ENCODE measurements around the gene CTBP1.

CTBP1 gene

GRCh38 chr4:1232661-1233621, 16.0 kb downstream of the CTBP1 start:
- DNase-seq (ENCODE audit: extremely low spot score): no peak
- no peak for TF ChIP-seq CTCF (IDR thresholded peaks at IDR 0.05; ENCODE audit: control extremely low read depth, extremely low read depth, low read depth, missing control alignments)
- ChIA-PET CTCF (interaction anchor here (1.6 kb wide), 1 partner anchor 66 kb away, joined by 4 read pairs; no protein-coding TSS in a partner anchor), POLR2A (no interaction called here)

- ChIA-PET CTCF (no interaction called here), POLR2A (no interaction called here)
- DNase-seq (ENCODE audit: extremely low spot score): no peak
- TF ChIP-seq CTCF (IDR thresholded peaks at IDR 0.05; ENCODE audit: control extremely low read depth, extremely low read depth, low read depth, missing control alignments): no peak
Measured at GRCh38 chr4:1231637-1232360, 17.1 kb downstream of the CTBP1 start.

GRCh38 chr4:1230971-1231636, 17.8 kb downstream of the CTBP1 start:
- POLR2A ChIA-PET: no interaction called here
- no peak for TF ChIP-seq CTCF (IDR thresholded peaks at IDR 0.05; ENCODE audit: control extremely low read depth, extremely low read depth, low read depth, missing control alignments)
- CTCF ChIA-PET: no interaction called here
- DNase-seq (ENCODE audit: extremely low spot score): no peak

DNA sequence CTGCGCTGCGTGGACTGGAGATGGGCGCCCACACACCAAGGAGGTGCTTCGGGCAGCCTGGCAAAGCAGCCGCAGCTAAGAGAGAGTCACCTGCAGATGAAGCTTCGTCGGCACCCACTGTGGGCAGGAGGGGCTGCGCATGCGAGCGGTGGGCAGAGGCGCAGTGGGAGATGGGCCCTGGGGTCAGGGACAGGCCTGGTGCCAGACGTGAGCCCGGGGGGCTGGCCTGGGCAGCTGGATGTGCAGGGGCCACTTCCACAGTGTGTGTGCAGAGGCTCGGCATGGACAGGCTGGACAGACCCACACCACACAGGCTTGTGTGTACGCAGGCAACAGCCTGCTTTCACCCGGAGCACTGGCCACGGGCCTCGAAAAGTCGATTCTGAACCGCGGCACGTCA, 18.6 kb downstream of the CTBP1 start:
- ChIA-PET POLR2A (no interaction called here), CTCF (no interaction called here)
- no peak for DNase-seq (ENCODE audit: extremely low spot score)
- TF ChIP-seq CTCF (IDR thresholded peaks at IDR 0.05; ENCODE audit: control extremely low read depth, extremely low read depth, low read depth, missing control alignments): no peak

GRCh38 chr4:1229117-1229849, 19.6 kb downstream of the CTBP1 start:
- DNase-seq (ENCODE audit: extremely low spot score): no peak
- ChIA-PET POLR2A (no interaction called here), CTCF (no interaction called here)
- no peak for TF ChIP-seq CTCF (IDR thresholded peaks at IDR 0.05; ENCODE audit: control extremely low read depth, extremely low read depth, low read depth, missing control alignments)

DNA sequence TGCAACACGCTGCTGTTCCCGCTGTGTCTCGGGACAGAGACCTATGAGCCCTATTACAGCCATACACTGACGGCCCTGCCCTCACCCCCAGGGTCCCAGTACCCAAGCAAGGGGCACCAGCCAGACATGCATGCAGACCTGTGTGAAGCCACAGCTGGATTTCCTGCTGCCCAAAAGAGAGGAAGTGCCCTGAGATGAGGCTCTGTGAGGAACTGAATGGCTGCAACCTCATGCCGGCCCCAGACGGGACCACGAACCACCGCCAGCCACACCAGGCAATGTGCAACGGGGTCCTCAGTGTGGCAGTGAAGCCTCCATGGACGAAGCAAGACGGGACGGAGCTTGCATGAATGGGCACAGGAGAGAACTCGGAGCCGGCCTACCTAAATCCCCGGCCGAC, 21.1 kb downstream of the CTBP1 start:
- ChIA-PET CTCF (no interaction called here), POLR2A (no interaction called here)

More for the DNA sequence above, 21.1 kb downstream of the CTBP1 start:
- DNase-seq (ENCODE audit: extremely low spot score): no peak
- no peak for TF ChIP-seq CTCF (IDR thresholded peaks at IDR 0.05; ENCODE audit: control extremely low read depth, extremely low read depth, low read depth, missing control alignments)

Measured in GM10248 (cell line).